Suppressor macrophage treated with lipopolysaccharide for 1 hour (primary cell): ENCODE results near the gene SCN9A.
"Not testable (repeated sequence)": the region's sequence is repeated elsewhere in the genome, so short reads cannot be mapped to it uniquely, and the experiment has no call there.

Experiments
- DNase-seq, 3 donors: peaks; one replicate each; pipeline ENCODE4 v3.0.0-alpha.2; 2020 to 2022

Gene SCN9A

DNA sequence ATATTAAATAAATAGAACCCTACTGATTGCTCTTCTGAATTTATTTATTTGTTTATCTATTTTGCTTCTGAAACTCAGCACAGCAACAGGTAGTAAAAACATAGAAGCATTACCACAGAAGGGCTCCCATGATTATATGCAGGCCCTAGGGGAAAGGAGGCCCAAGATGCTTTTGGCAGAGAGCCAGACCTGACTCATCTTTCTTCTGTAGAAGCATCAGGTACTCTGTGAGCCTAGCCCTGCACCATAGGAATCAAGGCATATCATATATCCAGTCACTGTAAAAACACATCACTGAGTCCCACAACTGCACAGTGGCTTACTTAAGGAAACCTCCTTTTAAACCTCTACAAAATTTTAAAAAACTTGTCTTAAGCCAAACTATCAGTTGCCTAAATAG is 1.8 kb downstream of the SCN9A start:
- DNase-seq, result no peak

DNA sequence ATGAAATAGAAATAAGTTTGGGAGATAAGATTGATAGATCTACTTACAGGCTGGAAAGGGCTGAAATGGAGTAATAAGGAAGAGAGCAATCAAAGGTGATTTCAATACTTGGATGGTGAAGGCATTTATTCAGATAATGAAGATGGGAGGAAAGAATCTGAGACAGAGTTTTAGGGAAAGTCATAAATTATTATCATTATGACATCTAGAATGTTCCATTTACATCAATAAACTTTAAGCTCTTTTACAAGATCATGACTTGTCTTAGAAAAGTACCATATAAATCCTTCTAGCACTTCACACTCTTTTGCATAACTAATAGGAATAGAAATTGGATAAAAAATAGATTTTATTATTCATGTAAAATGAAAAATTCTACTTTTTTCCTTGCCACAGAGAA is 2.2 kb downstream of the SCN9A start:
- no peak for DNase-seq

DNA sequence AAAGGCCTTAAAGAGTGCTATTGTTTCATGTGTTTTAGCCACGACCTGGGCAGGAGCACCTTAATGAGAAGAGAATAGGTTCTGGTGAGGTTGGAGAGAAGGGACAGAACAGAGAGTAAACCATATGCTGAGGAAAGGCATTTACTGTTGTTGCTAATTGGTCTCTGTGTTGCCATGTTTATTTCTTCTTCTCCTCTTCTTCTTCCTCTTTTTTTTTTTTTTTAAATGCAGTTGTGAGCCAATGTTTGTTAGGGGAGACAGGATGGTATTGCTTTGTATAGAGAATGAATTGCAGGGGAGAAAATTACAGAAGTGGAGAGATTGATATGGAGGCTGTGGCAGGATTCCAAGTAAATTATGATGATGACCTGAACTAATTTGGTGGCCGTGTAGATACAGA is 2.6 kb downstream of the SCN9A start:
- no peak for DNase-seq

DNA sequence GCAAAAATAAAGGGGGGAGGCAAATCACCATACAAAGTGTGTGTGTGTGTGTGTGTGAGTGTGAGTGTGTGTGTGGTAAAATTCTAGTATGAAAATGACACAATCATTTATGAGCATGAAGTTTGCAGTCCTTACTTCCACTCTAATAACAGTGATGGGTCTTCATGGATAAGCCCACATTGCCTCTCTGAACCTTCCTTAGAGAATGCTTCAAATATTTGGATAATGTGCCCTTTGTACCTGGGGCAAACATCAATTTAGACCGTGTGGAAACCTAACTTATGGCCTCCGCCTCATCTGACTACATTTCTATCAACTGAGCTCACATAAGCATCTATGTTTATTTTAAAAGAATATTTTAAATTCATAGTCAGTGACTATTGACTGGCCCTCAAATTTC is 3.7 kb downstream of the SCN9A start:
- no peak for DNase-seq

DNA sequence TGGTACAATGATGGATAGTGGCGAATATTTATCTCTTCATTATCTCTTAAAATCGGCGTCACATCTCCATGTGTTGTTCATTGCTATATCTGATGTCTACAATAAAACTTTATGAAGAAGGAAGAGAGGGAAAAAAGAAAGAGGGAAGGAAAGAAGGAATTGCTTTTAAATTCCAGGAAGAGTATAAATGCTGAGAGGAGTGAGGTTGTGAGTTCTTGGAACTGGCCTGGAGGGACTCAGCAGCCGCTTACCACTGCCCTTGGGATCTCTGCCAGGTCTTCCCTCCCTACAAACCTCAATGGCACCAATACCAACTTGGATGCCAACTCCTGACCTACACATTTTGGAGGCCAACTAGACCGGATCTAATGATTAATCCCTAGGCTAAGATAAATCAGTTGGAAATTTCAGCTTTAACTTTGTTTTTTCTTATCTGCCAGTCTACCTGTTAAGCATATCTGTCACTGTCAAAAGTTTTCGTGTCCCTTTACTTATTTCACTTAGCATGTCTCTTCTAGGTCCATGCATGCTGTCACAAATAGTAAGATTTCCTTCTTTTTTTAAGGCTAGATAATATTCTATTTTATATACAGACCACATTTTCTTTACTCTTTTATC is 9.8 kb downstream of the SCN9A start:
- DNase-seq, result no peak

DNA sequence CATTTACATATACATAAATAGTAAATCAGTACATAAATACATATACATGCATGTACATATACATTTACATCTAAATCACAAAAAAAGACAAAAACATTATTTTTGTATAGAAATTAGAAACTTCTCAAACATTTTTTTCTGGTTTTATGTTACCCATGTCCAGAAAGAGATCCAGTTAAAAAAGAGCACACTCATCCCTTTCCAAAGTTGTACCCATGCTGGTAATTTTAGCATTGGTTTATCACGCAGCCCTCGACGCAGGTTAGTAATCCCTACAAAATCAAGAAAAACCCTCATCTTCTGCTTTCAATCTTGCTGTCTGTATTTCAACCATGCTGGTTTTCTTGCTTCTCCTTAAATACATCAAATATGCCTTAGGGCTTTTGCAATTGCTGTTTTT is 10.5 kb downstream of the SCN9A start:
- DNase-seq, result no peak

DNA sequence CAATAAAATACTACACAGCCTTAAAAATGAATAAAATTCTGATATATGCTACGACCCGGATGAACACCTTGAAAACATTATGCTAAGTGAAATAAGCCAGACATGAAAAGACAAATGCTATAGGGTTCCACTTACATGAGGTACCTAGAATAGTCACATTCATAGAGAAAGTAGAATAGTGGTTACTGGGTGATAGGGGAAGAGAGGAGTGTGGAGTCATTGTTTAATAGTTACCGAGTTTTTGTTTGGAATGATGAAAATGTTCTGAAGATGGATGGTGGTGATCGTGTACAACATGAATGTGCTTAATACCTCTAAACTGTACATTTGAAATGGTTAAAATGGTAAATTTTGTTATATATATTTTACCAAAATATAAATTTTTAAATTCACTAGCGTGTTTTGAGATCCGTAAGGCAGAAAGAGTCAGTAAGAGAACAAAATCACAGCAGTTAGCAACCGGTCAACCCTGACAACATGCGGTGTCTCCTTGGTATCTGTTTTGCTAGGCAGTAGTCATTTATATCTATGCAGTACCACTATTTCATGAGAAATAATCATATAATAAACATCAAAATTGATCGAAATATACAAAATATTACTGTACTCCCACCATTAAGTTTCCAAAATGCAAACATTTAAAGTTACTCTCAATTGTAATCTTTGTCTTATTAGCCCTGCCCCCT is 11.1 kb downstream of the SCN9A start:
- no peak for DNase-seq

DNA sequence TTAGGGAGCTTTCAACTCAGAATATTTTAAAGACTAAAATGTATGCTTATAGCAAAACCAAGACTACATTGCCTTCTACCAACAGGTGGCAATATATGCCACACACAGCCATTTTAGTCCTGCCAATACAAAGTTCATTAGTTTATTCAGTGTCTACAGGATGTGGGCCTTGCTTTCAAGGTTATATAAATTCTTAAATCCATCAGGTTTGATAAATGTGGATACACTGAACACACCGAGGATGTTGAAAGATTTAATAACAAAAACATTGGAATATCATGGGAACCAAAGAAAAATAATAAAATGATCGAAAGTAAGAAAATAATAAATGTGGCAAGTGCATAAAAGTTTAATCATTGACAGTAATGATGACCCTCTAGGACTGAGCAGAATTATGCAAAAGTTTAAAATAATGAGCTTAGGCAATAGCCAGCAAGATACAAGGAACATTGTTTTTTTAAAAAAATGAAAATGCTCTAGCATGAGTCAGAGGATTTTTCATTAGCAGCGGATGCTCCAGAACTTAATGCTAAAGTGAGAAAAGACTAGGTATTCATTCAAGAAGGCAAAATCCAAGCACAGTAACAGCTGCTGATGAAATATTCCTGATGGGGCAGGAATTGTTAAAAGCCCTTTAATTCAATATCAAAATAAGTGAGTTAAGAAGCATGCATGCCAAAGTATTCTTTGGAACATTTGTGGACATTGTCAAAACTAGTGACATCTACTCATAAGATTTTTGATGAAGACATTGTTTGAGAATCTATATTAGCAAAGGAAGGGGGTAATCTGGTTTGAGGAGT is 14.2 kb downstream of the SCN9A start:
- DNase-seq, result peak; percentile 15 to 56 (median 51)

DNA sequence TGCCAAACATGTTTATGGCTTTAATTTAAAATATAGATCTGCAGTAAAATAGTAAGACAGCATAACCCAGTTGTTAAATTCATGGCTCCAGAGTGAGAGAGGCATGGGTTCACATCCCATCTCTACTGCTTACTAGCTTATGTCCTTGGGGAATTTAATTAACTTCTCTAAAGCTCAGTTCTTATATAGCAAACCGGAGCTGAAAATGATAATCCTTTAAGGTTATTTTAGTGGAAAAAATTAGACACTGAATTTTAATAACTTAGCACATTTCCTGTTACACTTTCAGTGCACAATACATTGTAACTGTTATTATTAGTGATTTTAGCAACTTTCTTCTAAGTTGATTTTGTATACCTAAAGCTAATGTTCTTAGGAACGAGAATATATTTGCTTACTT is 14.8 kb downstream of the SCN9A start:
- no peak for DNase-seq

DNA sequence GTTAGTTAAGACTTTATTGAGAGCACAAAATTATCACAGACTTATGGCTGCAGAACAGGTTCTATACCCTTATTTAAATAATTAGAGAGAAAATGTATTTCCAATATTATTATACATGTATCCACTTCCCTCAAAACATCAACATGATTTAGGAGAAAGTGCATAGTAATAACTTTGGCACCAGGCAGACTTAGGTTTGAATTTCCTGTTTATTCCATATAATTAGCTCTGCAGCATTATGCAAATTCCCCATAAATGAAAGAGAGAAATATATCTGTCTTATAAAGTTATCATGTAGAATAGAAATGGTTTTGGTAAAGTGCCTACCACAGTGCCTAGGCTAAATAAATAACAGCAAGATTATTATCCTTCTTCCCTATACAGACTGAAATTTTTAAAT is 15.3 kb downstream of the SCN9A start:
- no peak for DNase-seq

DNA sequence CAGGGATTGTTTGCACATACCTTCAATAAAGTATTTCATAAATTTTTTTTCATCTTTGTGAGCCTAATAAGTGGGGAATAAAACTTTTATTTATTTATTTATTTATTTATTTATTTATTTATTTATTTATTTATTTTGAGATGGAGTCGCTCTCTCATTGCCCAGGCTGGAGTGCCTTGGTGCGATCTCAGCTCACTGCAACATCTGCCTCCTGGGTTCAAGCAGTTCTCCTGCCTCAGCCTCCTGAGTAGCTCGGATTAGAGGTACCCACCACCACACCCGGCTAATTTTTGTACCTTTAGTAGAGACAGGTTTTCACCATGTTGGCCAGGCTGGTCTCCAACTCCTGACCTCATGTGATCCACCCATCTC is 17.8 kb downstream of the SCN9A start:
- DNase-seq, result not testable (repeated sequence)

DNA sequence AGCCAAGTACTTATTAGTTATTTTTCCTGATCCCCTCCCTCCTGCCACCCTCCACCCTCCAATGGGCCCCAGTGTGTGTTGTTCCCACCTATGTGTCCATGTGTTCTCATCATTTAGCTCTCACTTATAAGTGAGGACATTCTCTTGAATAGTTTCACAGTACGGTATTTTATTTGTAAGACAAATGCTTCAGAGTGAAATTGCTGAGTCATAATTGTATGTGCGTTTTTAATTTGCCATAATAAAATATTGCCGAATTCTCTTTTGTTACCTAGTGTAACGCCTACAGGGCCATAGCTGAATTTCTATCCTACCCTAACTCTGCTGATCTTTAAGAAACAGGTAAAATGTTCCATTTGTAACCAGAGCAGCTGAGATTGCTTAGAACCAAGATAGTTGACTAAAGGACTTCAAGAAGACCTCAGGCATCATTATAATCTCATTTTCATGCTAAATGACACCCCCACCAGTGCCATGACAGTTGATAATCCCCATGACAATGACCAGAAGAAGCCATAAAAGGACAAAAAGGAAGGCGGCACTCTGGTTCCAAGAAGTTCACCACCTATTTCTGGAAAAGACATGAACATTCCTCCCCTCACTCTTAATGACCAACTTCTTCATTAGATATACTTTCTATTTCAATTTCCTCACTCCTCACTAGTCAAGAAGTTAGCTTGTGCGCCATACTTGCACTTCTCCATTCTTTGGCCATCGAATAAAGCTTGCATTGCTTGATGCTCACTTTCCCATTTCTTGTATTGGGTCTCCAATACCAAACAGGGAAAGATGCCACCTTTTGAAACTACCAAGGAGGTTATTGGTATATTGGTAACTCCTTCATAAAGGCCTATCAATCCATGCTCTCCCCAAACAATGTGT is 18.4 kb downstream of the SCN9A start:
- DNase-seq, result no peak

DNA sequence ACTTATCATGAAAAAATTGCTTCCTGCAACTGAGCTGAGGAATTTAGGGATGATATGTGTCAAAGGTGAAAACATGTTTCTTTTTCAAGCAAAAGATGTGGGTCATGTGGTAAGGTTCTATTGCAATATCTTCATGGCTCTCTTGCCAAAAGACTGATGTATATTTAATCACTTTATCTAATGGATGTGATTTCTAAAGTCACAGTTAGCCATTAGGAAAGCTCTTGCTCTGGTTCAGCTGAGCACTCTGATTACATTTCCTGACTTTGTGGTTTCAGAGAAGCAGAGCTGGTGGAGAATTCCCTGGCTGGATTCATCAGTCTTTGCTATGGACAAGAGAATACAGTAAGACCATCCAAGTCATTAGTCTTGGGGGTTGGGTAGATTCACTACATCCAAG is 24.4 kb downstream of the SCN9A start:
- no peak for DNase-seq

DNA sequence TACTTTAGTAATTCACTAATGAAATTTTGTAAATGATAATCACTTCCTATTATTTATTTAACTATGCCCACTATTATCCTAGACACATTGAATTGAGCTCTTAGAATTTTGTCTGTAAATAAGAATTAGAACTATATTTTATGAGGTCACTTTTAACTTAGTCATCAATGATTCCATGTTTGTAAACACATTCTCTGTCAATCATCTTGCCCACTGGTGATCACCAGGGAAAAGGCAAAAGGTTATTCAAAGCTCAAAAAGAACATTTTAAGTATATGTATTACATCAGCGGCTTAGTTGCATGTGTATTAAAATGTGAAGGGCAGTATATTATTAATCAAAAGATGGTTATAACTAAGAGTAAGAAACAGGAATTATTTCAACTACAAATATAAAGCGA is 25.2 kb downstream of the SCN9A start:
- DNase-seq, result no peak

DNA sequence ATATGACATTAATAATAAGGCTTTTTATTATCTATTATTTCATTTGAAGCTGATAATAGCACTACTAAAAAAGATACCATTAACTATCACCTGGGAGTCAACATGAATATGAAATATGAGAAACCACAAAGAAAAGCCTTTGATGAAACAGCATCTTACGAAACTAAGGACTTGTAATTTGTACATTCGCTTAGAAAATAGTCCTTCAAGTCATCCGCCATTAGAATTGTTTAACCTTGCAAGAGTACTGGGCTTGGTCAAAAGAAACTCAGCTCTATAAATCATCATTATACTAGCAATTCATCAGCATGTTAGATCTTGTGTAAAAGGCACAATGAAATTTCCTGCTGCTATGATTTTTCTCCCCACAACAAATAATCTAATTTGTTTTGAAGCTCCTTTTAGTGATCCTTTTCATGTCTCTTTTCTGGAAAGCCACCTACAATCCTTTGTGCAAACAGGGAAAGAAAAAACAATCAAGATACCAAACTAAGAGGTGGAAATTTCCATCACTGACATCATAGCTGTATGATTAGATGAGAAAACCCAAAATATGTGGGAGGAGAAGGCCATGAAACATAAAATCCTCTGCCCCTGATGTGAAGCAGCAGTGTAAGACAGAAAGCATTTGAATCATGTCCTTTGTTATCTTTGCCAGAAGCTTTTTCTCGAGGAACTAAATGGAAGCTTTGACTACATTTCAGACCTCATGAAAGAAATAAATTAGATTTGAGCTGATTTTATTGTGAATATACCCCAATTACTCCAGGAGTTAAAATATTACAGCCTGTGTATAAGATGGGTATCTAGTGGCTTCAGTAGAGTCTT is 31.2 kb downstream of the SCN9A start:
- peak; percentile 1 to 40 (median 11) for DNase-seq

DNA sequence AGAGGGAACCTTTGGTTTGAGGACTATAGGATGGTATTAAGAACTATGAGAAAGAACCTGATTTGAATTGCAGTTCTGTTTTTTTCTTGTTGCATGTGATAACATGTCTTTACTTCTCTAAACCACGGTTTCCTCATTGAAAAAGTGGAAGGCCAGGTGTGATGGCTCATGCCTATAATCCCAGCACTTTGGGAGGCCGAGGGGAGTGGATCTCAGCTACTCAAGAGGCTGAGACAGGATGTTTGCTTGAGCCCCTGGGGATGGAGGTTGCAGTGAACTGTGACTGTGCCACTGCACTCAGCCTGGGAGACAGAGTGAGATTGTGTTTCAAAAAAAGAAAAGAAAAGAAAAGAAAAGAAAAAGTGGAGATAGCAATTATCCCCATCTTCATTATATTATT is 32.3 kb downstream of the SCN9A start:
- no peak for DNase-seq

DNA sequence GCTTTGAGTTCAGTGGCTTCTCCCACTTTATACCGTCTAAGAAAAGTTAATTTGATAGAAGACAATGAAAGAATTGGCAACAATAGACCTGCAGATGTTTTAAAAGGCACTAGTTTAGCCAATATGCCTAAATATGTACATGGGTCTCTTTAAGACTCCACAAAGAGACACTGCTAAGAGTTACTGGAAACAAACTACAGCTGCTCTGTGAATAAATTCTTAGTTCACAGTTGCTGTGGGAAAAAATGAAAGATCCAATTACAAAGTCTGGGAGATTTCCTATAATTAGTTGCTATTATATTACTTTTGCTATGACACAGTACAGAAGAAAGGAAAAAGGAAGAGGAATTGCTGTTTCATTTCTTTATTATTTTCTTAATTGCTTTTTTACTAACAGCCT is 34.3 kb downstream of the SCN9A start:
- DNase-seq, result no peak

DNA sequence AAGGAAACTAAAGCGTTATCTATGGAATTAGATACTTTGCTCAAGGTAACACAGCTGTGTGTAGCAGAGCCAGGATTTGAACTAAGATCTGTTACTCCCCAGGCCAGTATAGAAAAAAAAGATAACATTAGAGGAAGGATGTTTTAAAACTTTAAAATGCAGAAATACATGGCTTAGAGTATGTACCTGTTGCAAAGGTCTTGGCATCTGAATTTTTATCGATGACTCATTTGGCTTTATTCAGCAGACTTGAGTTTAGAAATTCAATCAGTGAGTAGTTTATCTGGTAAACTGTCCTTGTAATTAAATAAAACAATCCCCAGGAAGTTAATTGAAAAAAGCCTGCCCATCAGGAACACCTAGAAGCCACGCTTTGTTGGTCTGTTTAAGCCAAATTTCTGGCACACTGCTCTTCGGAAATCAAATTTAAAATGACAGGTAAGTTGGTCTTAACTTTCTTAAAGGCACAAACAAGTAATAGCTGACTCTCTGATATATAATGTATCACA is 36.9 kb downstream of the SCN9A start:
- DNase-seq, result no peak

DNA sequence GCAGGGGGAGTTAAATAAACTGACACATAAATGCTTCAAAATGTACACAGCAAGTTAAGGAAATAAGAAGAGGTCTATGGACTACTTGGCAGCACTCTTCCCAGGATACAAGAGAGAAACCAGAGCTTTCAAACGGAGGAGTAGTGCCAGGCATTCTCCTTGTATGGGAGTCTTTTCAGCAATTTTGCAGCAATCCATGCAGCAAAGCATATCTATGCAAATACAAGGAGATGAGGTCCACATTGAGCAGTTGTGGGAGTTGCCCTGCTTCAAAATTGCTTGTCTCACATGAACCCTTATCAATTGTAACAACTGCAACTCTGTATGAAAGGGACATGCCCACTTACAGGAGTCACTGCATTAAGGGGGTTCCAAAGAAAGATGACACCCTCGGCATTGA is 37.8 kb downstream of the SCN9A start:
- DNase-seq, result no peak

DNA sequence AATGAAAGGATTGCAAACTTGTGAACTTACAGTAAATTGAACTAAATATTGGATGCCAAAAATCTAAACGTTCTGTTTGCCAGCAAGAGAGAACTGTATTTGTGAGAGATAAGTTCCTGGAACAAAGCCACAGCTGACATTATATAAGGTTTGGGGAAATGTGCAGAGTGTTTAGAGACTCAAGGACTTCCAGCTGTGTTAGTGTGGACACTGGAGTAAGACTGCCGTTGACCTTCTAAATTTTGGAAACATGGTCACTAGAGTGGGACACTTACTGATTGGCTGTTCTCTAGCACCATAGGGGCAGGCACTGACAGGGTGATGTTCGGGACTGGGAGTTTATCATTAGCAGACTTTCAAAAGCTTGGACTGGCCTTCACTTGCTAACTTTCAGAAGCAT is 40.5 kb downstream of the SCN9A start:
- DNase-seq, result no peak

DNA sequence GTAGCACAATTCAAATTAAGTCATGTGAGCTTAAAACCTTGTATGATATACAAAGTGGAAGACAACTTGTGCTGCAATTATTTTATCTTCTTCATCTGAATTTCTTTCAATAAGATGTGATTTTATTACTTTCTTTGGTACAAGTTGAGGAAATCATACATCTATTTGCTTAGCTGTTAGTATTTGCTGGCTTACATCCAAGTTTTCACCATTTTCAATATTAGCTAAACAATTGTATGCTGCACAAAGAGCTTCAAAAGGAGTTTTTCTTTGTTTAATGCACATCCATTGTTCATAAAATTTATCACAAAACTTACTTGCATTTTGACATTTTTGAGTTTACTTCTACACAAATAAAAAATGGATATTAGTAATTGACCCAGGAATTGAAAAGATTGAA is 40.9 kb downstream of the SCN9A start:
- no peak for DNase-seq

DNA sequence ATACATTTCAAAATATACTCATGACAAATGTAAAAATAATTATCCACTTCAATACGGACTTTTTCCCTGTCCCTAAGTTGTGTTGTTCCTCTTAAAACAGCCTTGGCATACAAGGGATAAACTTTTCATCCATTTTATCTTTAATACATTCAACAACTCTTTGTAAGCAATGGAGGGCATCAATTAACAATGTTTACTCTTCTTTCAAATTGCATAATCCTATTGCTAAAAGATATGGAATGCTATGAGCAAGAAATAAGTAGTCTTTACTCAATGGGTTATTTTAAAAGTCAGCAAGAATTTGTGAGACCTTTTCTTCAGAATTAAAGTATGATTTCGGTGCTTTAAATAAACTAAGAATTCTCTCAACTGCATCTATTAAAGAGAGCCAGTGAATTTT is 41.9 kb downstream of the SCN9A start:
- no peak for DNase-seq
